Measurements from ENCODE around the gene WNT9A. TPM values are rescaled to one million over a fixed set of nuclear protein-coding genes. Genes with fewer than 3 reads are reported as not detected.

Gene WNT9A
- total and polyA plus RNA-seq, 4 experiments from 2014 or later = 0.08 to 0.15 (median 0.08) TPM; not detected in 1

- ChIA-PET CTCF (ENCODE audit: partially characterized antibody) (interaction anchor here (0.9 to 14.1 kb wide), 3 partner anchors 9 to 186 kb away, joined by 3 to 206 read pairs (median 5); no protein-coding TSS in a partner anchor), POLR2A (ENCODE audit: partially characterized antibody) (interaction anchor here (0.9 to 4.1 kb wide), 3 partner anchors 9 to 183 kb away, joined by 3 to 27 read pairs (median 4); no protein-coding TSS in a partner anchor)
- Mint-ChIP-seq H3K36me3 (no peaks in the 10 kb centered on the region), H3K4me3 (peak overlapping the region; percentile 61 to 79 (median 74)), H3K9me3 (peaks cover 0 to under 1% (median 0%) of the 10 kb centered on the region in 8 donors), H3K27me3 (peaks cover 5 to 13% of the 10 kb centered on the region in 2 donors), H3K4me1 (peaks cover 5 to 14% (median 9%) of the 10 kb centered on the region in 4 donors), H3K27ac (peak overlapping the region in 2 of 7 donors; percentile 40 to 57)
- H3K27ac ChIP-seq (ENCODE audit: low read depth, low read length) = no peak overlapping the region
- intact Hi-C loops (cut with micrococcal nuclease) = no loop called here
- peaks cover 18% of the 10 kb centered on the region for H3K4me1 ChIP-seq (ENCODE audit: insufficient read depth, low read length)
- DNase-seq = peak in 1 of 5 donors; percentile 18
- no peaks in the 10 kb centered on the region for H3K9me3 ChIP-seq (ENCODE audit: control insufficient read depth in 1 of 2, low read length in 2 of 2)
- H3K27me3 ChIP-seq (ENCODE audit: insufficient read depth, low read length) = peaks cover 6% of the 10 kb centered on the region
- peak overlapping the region in 1 of 2 donors; percentile 24 for H3K4me3 ChIP-seq (ENCODE audit: low read length in 2 of 2)
- H3K36me3 ChIP-seq (ENCODE audit: insufficient read depth, low read length) = no peaks in the 10 kb centered on the region
These were observed 945 bp upstream of the WNT9A start for GRCh38 chr1:227948493-227949260.

- POLR2A ChIA-PET (ENCODE audit: partially characterized antibody) = interaction anchor here (0.7 to 4.1 kb wide), 3 partner anchors 32 to 182 kb away, joined by 3 to 27 read pairs (median 3); no protein-coding TSS in a partner anchor
- Histone ChIP-seq H3K4me1 (ENCODE audit: insufficient read depth, low read length) (peaks cover 18% of the 10 kb centered on the region), H3K27me3 (ENCODE audit: insufficient read depth, low read length) (peaks cover 6% of the 10 kb centered on the region), H3K9me3 (ENCODE audit: control insufficient read depth in 1 of 2, low read length in 2 of 2) (no peaks in the 10 kb centered on the region), H3K27ac (ENCODE audit: low read depth, low read length) (no peak overlapping the region), H3K36me3 (ENCODE audit: insufficient read depth, low read length) (no peaks in the 10 kb centered on the region), H3K4me3 (ENCODE audit: low read length in 2 of 2) (peak overlapping the region; percentile 29 to 43)
- intact Hi-C loops (cut with micrococcal nuclease) = loop anchor here (1.0 kb wide), 1 partner anchor 159 kb away; no protein-coding TSS in a partner anchor
- DNase-seq = peak in 1 of 5 donors; percentile 10
- no peak overlapping the region for H3K27ac Mint-ChIP-seq
- CTCF ChIA-PET (ENCODE audit: partially characterized antibody) = interaction anchor here (1.0 to 14.1 kb wide), 3 partner anchors 10 to 185 kb away, joined by 3 to 206 read pairs (median 10); no protein-coding TSS in a partner anchor
- H3K9me3 Mint-ChIP-seq = no peaks in the 10 kb centered on the region
- peak overlapping the region; percentile 72 to 84 (median 77) for H3K4me3 Mint-ChIP-seq
- H3K4me1 Mint-ChIP-seq = peaks cover 2 to 14% (median 8%) of the 10 kb centered on the region in 4 donors
- no peaks in the 10 kb centered on the region for H3K36me3 Mint-ChIP-seq
- H3K27me3 Mint-ChIP-seq = peaks cover 3 to 10% of the 10 kb centered on the region in 2 donors
These were observed 401 bp downstream of the WNT9A start for GRCh38 chr1:227947386-227947675.

GRCh38 chr1:227946624-227947385 is 927 bp downstream of the WNT9A start:
- no peaks in the 10 kb centered on the region for H3K36me3 ChIP-seq (ENCODE audit: insufficient read depth, low read length)
- no peaks in the 10 kb centered on the region for H3K9me3 ChIP-seq (ENCODE audit: control insufficient read depth in 1 of 2, low read length in 2 of 2)
- intact Hi-C loops (cut with micrococcal nuclease) = loop anchor here (1.0 kb wide), 3 partner anchors 159 to 185 kb away; no protein-coding TSS in a partner anchor
- CTCF ChIA-PET (ENCODE audit: partially characterized antibody) = interaction anchor here (1.0 to 14.1 kb wide), 6 partner anchors 97 to 1402 kb away, joined by 3 to 206 read pairs (median 6); no protein-coding TSS in a partner anchor
- no peaks in the 10 kb centered on the region for H3K9me3 Mint-ChIP-seq
- H3K4me3 ChIP-seq (ENCODE audit: low read length in 2 of 2) = peak overlapping the region; percentile 29 to 43
- H3K27me3 Mint-ChIP-seq = peaks cover 3 to 10% of the 10 kb centered on the region in 2 donors
- H3K4me1 ChIP-seq (ENCODE audit: insufficient read depth, low read length) = peaks cover 18% of the 10 kb centered on the region
- peaks cover 2 to 14% (median 8%) of the 10 kb centered on the region in 4 donors for H3K4me1 Mint-ChIP-seq
- H3K4me3 Mint-ChIP-seq = peak overlapping the region; percentile 75 to 84 (median 77)
- H3K27ac ChIP-seq (ENCODE audit: low read depth, low read length) = no peak overlapping the region
- POLR2A ChIA-PET (ENCODE audit: partially characterized antibody) = interaction anchor here (0.7 to 4.1 kb wide), 5 partner anchors 31 to 185 kb away, joined by 3 to 27 read pairs (median 3); no protein-coding TSS in a partner anchor
- H3K27me3 ChIP-seq (ENCODE audit: insufficient read depth, low read length) = peaks cover 6% of the 10 kb centered on the region
- H3K36me3 Mint-ChIP-seq = no peaks in the 10 kb centered on the region
- DNase-seq = peak; percentile 36 to 63 (median 50)
- H3K27ac Mint-ChIP-seq = no peak overlapping the region

- Mint-ChIP-seq H3K9me3 (no peaks in the 10 kb centered on the region), H3K4me3 (peak overlapping the region; percentile 57 to 84 (median 74)), H3K4me1 (peaks cover 2 to 14% (median 8%) of the 10 kb centered on the region in 4 donors), H3K27ac (peak overlapping the region in 2 of 7 donors; percentile 22 to 32), H3K36me3 (no peaks in the 10 kb centered on the region), H3K27me3 (peaks cover 3 to 10% of the 10 kb centered on the region in 2 donors)
- Histone ChIP-seq H3K27ac (ENCODE audit: low read depth, low read length) (no peak overlapping the region), H3K4me1 (ENCODE audit: insufficient read depth, low read length) (peaks cover 18% of the 10 kb centered on the region), H3K4me3 (ENCODE audit: low read length in 2 of 2) (peak overlapping the region in 1 of 2 donors; percentile 43), H3K9me3 (ENCODE audit: control insufficient read depth in 1 of 2, low read length in 2 of 2) (no peaks in the 10 kb centered on the region), H3K27me3 (ENCODE audit: insufficient read depth, low read length) (peaks cover 6% of the 10 kb centered on the region), H3K36me3 (ENCODE audit: insufficient read depth, low read length) (no peaks in the 10 kb centered on the region)
- ChIA-PET POLR2A (ENCODE audit: partially characterized antibody) (interaction anchor here (0.9 to 4.1 kb wide), 3 partner anchors 97 to 184 kb away, joined by 3 to 27 read pairs (median 4); no protein-coding TSS in a partner anchor), CTCF (ENCODE audit: partially characterized antibody) (interaction anchor here (1.0 to 14.1 kb wide), 6 partner anchors 76 to 1401 kb away, joined by 3 to 206 read pairs (median 4); no protein-coding TSS in a partner anchor)
- intact Hi-C loops (cut with micrococcal nuclease) = loop anchor here (1.0 kb wide), 2 partner anchors 180 to 184 kb away; no protein-coding TSS in a partner anchor
- DNase-seq = peak in 1 of 5 donors; percentile 39
These were observed 1.7 kb downstream of the WNT9A start for GRCh38 chr1:227945891-227946623.

- H3K36me3 ChIP-seq (ENCODE audit: insufficient read depth, low read length) = no peaks in the 10 kb centered on the region
- POLR2A ChIA-PET (ENCODE audit: partially characterized antibody) = interaction anchor here (1.5 to 4.1 kb wide), 2 partner anchors 180 to 183 kb away, joined by 4 to 27 read pairs; no protein-coding TSS in a partner anchor
- Mint-ChIP-seq H3K36me3 (no peaks in the 10 kb centered on the region), H3K27ac (no peak overlapping the region), H3K4me3 (peak overlapping the region in 2 of 8 donors; percentile 42 to 80), H3K4me1 (peaks cover 2 to 14% (median 8%) of the 10 kb centered on the region in 4 donors), H3K27me3 (peaks cover 3 to 10% of the 10 kb centered on the region in 2 donors), H3K9me3 (no peaks in the 10 kb centered on the region)
- intact Hi-C loops (cut with micrococcal nuclease) = no loop called here
- H3K9me3 ChIP-seq (ENCODE audit: control insufficient read depth in 1 of 2, low read length in 2 of 2) = no peaks in the 10 kb centered on the region
- H3K4me3 ChIP-seq (ENCODE audit: low read length in 2 of 2) = no peak overlapping the region
- peaks cover 18% of the 10 kb centered on the region for H3K4me1 ChIP-seq (ENCODE audit: insufficient read depth, low read length)
- no peak overlapping the region for H3K27ac ChIP-seq (ENCODE audit: low read depth, low read length)
- H3K27me3 ChIP-seq (ENCODE audit: insufficient read depth, low read length) = peaks cover 6% of the 10 kb centered on the region
- CTCF ChIA-PET (ENCODE audit: partially characterized antibody) = interaction anchor here (1.0 to 14.1 kb wide), 5 partner anchors 76 to 464 kb away, joined by 3 to 206 read pairs (median 4); no protein-coding TSS in a partner anchor
- DNase-seq = peak in 1 of 5 donors; percentile 22
These were observed 2.5 kb downstream of the WNT9A start for GRCh38 chr1:227944931-227945890.
